Ovary (tissue), 3 donors: ENCODE measurements around the gene KDM5A.

Source experiments
- EP300 ChIP-seq: sonication (generic); formaldehyde crosslinking; IDR thresholded peaks from one replicate; pipeline ENCODE4 v1.6.1; 2017; ENCODE audit warnings: antibody characterized with exemption
- TF ChIP-seq, protein P1 (sequence below), 3 donors: fragments of 450-650 bp in 2 of 3; fragments of 200-600 bp in 1 of 3; IDR thresholded peaks; one replicate each; pipeline versions ENCODE4 v1.5.1 to v1.8.0; 2016 to 2022; ENCODE audit warnings: antibody characterized with exemption in 3 of 3, mild to moderate bottlenecking in 1 of 3
- donor health status: DM: no; HTN: no; CAD: no.

DNA sequence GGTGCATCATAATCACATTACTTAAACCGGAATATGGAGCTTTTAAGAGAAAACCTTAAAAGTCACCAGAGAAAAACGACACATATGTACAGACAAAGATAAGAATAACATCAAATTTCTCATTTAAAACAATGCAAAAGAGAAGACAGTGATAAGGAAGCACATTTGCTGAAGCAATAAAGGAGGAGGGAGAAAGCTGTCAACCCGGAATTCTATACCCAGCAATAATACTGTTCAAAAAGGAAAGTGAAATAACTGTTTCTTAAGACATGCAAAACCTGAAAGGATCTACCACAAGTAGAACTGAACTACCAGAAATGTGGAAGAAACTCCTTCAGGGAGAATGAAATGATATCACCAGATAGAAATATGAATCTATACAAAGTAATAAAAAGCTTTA is 141.8 kb downstream of the KDM5A start:
- TF ChIP-seq, protein P1, sequence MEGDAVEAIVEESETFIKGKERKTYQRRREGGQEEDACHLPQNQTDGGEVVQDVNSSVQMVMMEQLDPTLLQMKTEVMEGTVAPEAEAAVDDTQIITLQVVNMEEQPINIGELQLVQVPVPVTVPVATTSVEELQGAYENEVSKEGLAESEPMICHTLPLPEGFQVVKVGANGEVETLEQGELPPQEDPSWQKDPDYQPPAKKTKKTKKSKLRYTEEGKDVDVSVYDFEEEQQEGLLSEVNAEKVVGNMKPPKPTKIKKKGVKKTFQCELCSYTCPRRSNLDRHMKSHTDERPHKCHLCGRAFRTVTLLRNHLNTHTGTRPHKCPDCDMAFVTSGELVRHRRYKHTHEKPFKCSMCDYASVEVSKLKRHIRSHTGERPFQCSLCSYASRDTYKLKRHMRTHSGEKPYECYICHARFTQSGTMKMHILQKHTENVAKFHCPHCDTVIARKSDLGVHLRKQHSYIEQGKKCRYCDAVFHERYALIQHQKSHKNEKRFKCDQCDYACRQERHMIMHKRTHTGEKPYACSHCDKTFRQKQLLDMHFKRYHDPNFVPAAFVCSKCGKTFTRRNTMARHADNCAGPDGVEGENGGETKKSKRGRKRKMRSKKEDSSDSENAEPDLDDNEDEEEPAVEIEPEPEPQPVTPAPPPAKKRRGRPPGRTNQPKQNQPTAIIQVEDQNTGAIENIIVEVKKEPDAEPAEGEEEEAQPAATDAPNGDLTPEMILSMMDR (IDR thresholded peaks at IDR 0.05) = no peak
- TF ChIP-seq EP300 = no peak
